OCI-LY7 (cell line): Measurements from ENCODE around the gene CAND1.

Experiments
- CTCF ChIP-seq: fragments of 200-600 bp; sonication (generic); conservative IDR thresholded peaks from 2 replicates; pipeline ENCODE4 v1.5.1; 2014; ENCODE audit warnings: mild to moderate bottlenecking, antibody characterized with exemption, low read length, moderate library complexity, mixed read lengths
- EZH2phosphoT487 ChIP-seq: fragments of 200-600 bp; sonication (generic); IDR thresholded peaks from 2 replicates; pipeline ENCODE4 v1.6.1; 2018; ENCODE audit warnings: low read depth, borderline replicate concordance, mild to moderate bottlenecking, mixed run types, antibody characterized with exemption, low read length, moderate library complexity, mixed read lengths

GRCh38 chr12:67355428-67356379 is 86.5 kb downstream of the CAND1 start:
- TF ChIP-seq CTCF (peak; percentile 88), EZH2phosphoT487 (no peak)
